HG02588 (cell line): ENCODE data around the gene CDH4.

Source experiments
- ATAC-seq: cut with Tn5 transposase; IDR thresholded peaks from one replicate; pipeline ENCODE4 v1.9.1; 2021; ENCODE audit warnings: mild to moderate bottlenecking, moderate library complexity; ENCODE audit not compliant: unreplicated experiment

CDH4 gene

DNA sequence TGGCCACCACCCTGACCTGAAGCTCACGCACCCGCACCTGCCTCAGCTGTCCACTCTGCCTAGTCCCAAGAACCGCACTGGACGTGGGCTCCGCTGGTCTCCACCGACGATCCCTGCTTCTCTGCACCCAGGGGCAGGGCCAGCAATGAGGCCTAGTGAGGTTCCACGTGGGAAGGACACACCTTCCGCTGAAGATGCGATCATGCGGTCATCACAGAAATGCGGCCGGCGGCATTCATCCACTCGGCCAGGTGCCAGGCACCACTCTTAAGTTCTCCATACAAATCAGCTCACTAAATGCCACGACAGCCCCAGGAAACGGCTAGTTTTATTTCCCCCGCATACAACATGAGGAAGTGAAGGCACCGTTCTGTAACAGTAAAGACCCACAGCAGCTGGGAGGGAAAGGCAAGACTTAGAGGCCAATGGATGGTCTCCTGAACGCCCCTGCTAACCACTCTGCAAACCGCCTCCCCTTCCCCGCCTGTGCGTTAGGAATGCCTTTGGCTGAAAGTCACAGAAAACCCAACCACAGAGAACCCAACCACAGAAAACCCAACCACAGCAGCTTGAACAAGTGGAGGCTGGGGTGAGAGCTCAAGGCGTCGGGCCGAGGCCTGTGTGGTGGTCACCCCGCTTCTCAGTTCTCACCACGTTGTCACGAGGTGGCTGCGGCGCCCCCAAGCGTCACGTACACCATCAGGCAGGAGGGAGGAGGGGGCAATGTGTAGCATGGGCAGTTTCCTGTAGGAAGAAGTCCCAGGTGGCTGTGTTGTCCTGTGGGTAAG is 609.2 kb downstream of the CDH4 start:
- ATAC-seq = no peak

- ATAC-seq = no peak
Measured at GRCh38 chr20:61861858-61862257, 609.8 kb downstream of the CDH4 start.

DNA sequence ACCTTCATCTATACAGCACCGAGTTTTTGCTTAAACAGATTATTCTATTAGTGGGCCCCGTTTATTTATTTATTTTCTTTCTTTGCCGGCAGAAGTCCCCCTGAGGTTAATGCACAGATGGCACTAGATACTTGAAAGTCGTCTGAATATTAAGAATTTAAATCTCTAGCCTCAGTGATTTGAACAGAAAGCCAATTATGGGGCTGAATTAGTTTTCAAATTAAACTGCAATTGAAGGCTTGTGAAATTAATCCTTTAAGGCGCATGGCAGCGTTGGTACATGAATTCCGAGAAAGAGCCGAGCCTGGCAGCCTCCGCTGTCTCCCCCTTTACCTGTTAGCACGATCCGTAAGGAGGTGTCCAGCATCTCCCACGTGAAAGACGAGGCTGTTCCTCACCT is 610.8 kb downstream of the CDH4 start:
- no peak for ATAC-seq

- no peak for ATAC-seq
Measured at GRCh38 chr20:61864481-61864880, 612.4 kb downstream of the CDH4 start.

- ATAC-seq = no peak
Measured at GRCh38 chr20:61865353-61865752, 613.3 kb downstream of the CDH4 start.

DNA sequence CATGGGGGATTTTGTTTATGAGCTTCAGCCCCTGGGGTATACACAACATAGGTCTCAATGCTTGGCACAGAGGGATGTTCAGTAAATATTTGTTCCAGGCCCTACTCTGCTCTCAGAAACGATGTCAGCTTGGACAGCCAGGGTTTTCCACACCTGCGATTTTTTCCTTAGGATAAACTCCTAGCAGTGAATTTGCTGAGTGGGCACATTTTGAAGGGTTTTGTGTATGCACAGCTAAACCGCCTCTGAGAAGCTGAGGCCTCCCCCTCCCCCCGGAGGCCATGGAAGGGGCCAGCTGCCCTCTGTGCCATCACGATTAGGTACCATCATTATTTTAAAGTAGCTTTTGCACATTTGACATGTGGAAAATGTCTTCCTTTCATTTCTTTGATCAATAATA is 614.1 kb downstream of the CDH4 start:
- no peak for ATAC-seq

DNA sequence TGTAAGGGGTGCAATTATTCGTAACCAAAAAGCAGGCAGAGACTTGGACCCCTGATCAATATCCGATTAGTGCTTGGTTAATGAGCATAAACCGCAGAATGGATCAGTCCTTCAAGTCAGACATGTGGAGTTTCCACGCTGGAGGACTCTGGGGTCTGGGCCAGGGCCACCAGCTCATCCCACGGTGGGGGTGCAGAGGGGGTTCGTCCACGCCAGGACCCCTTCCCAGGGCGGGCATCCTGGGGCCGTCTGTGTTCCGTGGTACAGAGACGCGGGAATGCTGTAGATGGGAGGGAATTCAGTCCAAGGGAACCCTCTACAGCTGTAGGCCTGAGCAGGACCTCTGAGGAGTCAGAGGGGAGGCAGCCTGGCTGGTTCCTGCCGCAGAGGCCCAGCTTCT is 615.9 kb downstream of the CDH4 start:
- ATAC-seq = no peak

GRCh38 chr20:61868466-61869090 is 616.5 kb downstream of the CDH4 start:
- no peak for ATAC-seq

DNA sequence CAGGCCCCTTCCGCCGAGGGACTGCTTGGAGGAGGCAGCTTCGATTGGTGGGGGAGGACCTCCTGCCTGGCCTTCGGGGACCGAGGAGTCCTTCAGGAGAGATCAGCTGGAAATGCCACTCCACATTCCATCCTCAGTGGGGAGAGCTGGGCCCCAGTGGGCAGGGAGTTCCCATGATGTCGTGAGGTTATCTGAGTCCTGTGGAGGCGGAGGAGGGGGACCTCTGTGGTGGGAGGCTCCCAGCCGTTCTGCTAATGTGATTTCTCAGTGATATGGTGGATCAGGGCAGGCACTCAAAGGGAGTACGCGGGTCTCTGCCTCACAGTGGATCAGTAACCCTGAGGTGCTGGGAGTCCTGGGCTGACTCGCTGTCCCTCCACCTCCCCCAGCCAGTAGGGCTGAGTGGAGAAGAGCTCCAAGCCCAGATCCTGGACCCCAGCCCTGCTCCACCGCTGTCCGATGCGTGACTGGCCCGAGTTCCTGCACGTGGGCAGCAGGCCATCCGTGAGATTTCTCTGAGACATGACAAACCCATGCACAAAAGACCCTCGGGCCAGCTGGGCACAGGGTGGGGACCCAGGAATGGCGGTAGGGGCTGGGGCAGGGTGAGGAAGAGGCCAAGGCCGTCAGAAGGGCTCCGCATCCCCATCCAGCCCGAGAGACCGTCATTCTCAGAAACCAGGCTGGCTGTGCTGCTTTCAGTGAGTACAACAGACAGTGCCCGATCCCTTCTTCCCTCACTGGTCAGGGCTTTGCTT is 617.9 kb downstream of the CDH4 start:
- ATAC-seq = no peak

GRCh38 chr20:61871160-61871559 is 619.1 kb downstream of the CDH4 start:
- ATAC-seq = no peak

- ATAC-seq = no peak
Measured at GRCh38 chr20:61871913-61872312, 619.9 kb downstream of the CDH4 start.

- ATAC-seq = no peak
Measured at GRCh38 chr20:61872371-61872900, 620.4 kb downstream of the CDH4 start.

- ATAC-seq = no peak
Measured at GRCh38 chr20:61873651-61874420, 621.8 kb downstream of the CDH4 start.

DNA sequence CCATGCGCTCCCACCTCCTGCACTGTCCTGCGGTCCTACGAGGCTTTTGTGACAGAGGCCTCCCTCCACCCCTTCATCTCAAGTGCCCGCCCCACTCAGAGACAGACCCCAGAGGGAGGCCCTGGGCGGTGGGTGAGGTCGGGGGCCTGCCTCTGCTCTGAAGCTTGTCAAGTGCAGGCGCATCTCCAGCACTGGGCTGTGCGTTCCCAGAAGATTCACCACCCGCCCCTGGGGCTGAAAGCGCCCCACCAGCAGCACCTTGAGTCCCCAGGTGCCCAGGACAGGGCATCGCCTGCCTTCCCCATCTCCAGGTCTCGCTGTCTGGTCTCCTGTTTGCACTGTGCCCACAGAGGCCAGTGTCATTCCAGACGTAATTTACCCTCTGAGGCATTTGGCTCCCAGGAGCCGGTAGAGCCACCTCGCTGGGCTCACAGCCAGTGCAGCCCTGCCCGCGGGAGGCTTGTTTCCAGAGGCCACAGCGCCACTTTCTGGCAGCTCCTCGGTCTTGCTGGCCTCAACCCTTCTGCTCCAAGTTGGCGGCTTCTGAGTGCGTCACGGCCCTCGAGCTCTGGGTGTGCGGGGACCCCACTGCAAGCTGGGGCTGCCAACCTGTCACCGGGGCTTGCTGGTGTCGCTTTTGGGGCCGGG is 622.5 kb downstream of the CDH4 start:
- ATAC-seq = no peak

DNA sequence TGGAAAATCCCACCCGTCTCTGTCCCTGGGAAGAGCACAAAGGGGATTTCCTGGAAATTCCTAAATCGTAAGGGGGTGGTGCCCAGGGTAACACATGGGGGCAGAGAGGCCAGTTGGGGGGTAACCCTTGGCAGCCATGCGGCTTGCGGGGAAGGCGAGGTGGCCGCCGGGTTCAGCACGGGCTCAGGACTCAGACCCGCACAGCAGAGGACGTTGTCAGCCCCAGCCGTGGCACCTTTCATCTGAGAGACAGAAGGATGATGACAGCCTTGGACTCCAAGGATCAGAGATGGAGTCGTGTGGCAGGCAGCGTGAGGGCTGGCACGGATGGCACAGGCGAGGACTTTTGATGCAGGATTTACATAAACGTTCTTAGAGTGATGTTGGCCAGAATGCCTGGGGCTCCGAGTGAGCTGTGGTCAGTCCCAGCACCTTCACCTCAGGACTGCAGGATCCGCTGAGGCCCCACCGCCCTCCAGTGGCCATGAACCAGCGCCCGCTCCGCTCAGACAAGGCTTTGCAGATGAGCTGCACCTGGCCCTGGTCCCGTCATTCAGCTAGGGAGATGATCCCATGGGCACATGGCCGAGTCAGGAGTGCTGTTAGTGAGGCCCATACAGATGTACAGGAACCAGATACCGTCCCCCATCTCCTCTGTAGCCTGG is 623.3 kb downstream of the CDH4 start:
- no peak for ATAC-seq

DNA sequence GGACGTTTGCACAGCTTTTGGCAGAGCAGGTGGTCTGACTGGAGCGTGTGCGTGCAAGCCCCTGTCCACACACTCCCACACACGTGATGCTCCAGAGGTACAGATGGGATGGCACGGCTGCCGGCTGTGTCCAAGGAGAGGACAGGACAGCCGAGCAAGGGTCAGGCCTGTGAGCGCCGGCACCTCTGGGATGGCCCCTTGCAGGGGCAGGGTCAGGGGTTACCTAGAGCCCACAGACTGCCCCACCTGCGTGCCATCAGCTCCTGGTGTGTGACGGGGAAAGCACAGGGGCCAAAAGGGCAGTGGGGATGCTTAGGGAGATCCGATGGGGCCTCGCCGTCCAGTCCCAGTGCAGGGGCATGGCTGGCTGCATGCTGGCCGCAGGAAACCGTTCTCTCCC is 623.9 kb downstream of the CDH4 start:
- no peak for ATAC-seq

DNA sequence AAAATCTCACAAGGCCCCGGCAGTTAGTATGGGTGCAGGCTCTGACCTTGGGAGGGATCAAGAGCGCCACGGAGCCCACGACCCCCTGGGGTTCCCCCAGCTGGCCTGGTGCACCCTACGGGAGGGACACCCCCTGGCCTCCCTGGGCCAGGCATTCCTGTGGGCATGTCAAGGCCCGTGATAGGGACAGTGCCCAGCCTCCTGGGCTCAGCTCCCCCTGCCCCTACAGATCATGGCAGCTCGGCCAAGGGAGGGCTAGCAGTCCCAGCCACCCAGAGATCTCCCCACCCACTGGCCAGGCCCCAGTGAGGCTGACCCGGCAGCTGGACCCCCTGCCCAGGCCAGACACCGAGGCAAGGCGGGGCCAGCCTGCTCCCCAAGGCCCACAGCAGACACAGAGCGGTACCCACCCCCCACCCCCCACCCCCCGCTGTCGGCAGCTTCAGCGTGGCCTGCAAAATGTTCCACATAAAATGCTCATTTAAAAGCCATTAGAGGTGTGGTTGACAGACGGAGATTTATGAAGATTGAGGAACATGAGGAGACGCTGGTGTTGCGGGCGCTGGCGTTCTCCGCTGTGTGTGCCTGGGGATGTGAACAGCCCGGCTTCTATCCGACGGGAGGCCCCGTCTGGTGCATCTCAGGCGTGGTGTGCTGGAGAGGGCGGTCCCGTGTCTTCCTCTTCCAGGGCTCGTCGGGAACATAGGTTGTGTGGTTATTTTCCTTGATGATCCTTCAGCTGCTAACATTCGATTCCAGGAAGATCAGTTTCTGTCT is 625.1 kb downstream of the CDH4 start:
- ATAC-seq = no peak

DNA sequence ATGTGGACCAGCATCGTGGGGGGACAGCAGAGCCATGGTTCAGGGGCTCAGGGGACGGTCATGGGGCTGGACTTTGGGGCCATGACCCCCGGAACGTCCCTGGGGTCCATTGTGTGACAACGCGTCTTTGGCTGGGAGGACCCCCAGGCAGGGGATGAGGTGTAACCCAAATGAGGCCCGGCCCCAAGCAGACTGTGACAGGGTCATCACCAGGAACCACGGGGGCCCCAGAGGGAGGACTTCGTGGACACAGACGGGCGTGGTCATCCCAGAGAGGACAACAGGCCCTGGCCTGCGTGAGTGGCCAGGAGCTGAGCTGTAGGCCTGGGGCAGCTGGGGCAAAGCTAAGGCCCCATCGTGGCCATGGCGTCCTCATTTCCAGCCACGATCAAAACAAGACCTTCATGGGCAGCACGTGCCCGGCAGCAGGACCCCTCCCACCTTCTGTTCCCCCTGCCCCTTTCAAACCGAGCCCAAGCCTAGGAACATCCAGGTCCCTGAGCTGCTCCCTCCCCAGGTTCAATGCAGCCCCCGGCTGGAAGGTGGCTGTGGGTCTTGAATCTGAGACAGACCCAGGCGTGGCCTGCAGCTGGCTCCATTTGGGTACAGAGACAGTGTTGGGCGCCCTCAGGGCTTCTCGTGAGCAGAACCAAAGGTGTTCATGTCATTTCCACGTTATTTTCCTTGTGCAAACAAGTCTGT is 625.9 kb downstream of the CDH4 start:
- ATAC-seq = no peak
